ENCODE data around the gene SMIM20.

Gene SMIM20

DNA sequence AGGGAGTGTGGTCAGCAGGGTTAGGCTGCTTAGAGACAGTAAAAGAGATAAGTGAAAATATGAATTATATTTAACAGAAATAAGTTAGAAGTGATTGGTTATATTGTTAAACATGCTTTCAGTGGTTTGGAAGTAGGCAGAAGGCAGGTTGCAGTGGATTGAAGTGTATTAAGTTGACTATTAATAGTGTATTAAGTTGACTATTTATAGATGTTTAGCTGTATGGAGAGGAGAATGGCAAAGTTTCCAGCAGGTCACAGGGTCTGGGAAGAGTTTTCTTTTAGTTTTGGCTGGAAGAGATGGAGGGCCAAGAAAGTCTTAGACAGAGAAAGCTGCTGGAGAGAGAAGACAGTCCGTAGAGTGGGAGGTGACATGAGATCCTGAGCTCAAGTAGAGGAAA, 7.9 kb downstream of the SMIM20 start:
- no peak for DNase-seq (ENCODE audit: extremely low read depth, low read depth)
- TF ChIP-seq CTCF (IDR thresholded peaks at IDR 0.05; ENCODE audit: low read depth, low read length) = no peak

GRCh38 chr4:25922812-25923369, 8.9 kb downstream of the SMIM20 start:
- DNase-seq (ENCODE audit: extremely low read depth, low read depth) = no peak
- TF ChIP-seq CTCF (IDR thresholded peaks at IDR 0.05; ENCODE audit: low read depth, low read length) = no peak

- TF ChIP-seq CTCF (IDR thresholded peaks at IDR 0.05; ENCODE audit: low read depth, low read length) = no peak
- no peak for DNase-seq (ENCODE audit: extremely low read depth, low read depth)
These were observed 9.7 kb downstream of the SMIM20 start for GRCh38 chr4:25923745-25924144.

DNA sequence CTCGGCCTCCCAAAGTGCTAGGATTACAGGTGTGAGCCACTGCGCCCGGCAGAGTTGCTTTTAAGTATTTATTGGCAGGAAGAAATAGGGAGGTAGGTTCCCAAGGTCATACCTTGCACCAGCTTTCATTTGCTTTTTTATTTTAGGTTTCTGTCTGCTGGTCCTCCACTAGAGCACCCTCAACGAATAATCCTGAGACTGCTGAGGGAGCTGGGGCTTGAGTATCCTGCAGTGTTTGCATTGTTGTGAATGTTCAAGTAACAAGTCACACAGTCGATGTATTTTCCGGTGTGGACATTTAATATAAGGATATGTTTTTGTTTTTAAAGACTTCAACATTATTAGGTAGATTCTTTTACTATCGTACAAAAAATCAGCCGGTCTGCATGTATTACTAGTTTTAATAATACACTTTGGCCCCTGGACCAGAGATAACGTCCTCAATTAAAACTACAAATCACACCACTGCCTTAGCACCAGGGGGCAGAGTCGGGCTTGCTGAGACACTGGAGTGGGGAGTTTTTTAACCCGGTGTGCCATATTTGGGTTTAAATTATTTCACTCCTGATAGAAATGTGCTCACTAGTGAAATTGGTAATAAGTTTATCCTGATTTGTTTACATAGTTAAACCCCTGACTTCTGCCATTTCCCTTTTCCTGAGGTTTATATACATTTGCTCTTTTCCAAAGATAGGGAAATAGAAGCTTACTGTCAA, 11.6 kb downstream of the SMIM20 start:
- DNase-seq (ENCODE audit: extremely low read depth, low read depth) = no peak
- peak; percentile 43 for TF ChIP-seq CTCF (IDR thresholded peaks at IDR 0.05; ENCODE audit: low read depth, low read length)

DNA sequence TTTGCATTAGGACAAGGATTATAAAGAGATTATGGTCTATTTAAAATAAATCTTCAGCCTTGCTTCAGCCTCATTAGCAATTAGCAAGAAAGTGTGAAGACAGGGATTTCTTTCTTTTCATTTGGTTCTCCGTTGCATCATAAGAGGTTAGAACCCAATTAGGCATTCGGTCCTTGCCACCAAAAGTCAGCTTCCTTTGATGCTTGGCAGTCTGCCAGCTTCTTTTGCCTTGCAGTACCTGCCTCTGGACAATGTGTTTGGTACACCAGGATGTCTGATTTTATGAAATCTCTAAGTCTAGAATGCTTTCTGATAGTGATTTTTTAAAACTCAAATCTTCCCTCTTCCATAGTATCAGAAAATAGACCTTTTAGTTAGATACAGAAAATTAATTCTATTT, 12.4 kb downstream of the SMIM20 start:
- DNase-seq (ENCODE audit: extremely low read depth, low read depth) = no peak
- no peak for TF ChIP-seq CTCF (IDR thresholded peaks at IDR 0.05; ENCODE audit: low read depth, low read length)

- no peak for DNase-seq (ENCODE audit: extremely low read depth, low read depth)
- no peak for TF ChIP-seq CTCF (IDR thresholded peaks at IDR 0.05; ENCODE audit: low read depth, low read length)
These were observed 13.6 kb downstream of the SMIM20 start for GRCh38 chr4:25927361-25928195.
